GM18526 (cell line): Measurements from ENCODE around the gene THSD4.

Source experiments
- POLR2A ChIP-seq: IDR thresholded peaks from 3 replicates; pipeline ENCODE4 v1.6.1; 2011; ENCODE audit not compliant: insufficient read length; ENCODE audit errors: extremely low read depth

Gene THSD4

DNA sequence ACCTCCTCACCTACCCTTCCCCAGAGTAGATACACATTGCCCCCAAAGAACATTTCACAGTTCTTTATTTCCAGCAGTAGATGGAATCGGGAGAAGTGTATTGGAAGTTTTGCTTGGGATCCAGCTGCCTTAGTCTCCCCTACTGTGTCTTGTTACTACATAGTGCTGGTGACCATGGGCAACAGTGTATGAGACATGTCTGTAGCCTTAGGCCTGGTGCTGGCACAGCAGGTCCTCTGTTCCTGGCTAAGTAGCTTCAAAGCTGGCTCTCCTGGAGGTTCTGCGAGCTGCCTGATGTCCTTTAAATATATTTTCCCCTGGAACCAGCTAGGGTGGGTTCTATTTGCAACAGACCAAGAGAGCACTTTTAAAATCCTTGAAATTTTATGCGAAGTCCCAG is 174.7 kb downstream of the THSD4 start:
- TF ChIP-seq POLR2A = no peak

- no peak for TF ChIP-seq POLR2A
Measured at GRCh38 chr15:71290881-71291635, 175.8 kb downstream of the THSD4 start.

DNA sequence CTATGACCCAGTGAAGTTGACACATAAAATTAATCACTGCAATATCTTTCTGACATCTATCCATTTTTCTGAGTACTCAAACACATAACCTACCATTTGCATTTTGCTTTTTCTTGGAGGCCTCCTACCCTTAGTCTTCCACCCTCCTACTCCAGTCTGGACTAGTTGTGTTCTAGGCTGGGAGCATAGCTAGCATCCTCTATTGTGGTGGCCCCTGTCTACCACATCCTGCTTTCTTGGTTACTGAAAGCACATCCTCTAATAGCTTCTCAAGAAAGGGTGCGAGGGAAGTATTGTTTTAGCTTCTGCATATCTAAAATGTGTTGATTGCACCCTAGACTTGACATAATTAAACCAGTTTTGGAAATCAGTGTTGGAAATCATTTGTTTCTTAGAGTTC is 176.5 kb downstream of the THSD4 start:
- TF ChIP-seq POLR2A = no peak

- TF ChIP-seq POLR2A = no peak
Measured at GRCh38 chr15:71293723-71294122, 178.5 kb downstream of the THSD4 start.

DNA sequence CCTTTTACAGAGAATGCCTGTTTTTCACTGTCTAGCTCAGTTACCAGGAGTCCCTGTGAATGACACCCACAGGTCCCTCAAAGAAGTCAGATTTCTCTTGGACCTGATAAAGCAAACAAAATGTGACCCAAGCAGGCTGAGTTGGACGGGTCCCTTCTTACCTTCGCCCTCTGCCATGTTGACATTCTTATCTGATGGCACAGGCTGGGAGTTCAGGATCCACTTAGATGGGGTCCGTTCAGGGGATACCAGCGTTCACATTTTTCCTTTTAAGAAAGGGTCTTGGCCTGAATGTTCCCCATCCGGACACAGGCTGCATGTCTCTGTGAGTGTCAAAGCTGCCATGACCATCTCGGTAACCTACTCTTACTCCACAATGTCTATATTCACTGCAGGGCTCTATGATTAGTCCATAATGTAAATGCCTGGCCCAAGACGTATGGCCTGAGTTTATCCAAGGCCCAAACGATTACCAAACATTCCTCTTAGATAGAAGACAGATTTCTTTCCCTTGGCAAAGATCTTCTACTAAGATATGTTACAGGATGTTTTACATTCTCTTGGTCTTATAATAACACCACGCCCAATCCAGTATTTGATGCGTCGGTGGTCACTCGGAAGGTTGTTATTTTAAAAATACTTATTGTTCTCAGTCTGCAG is 179.1 kb downstream of the THSD4 start:
- no peak for TF ChIP-seq POLR2A

- TF ChIP-seq POLR2A = no peak
Measured at GRCh38 chr15:71294911-71295602, 179.8 kb downstream of the THSD4 start.

GRCh38 chr15:71295603-71296314 is 180.5 kb downstream of the THSD4 start:
- TF ChIP-seq POLR2A = no peak

GRCh38 chr15:71296315-71296679 is 181.0 kb downstream of the THSD4 start:
- no peak for TF ChIP-seq POLR2A

DNA sequence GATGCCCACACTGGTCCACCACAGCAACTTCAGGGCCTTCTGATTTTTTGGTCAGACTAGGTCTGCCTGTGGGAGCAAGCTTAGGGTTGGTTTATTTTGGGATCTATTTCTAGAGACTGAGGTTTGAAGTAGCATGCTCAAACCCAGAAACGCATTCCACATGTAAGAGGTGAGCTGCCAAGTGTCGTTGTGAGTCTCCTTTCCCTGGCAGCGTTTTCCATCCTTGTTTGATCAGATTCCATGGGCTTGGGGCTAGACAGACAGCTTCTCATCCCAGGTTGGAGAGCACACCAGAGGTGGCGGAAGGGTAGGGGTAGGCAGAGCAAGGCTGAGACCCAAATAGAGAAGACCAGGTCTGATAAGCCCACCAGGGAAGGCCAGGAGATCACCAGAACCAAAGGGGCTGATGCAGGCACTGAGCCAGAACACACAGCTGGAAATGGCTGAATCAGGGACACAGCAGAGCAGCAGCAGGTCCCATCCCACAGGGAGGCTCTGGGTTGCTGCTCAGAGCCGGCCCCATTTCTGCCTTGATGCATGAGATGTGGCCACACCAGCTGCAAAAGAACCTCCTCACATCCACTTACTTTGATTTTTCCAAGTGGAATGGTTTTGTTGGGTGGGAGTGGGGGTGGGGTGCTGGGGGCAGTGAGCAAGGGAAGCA is 186.8 kb downstream of the THSD4 start:
- no peak for TF ChIP-seq POLR2A

GRCh38 chr15:71302861-71303410 is 187.7 kb downstream of the THSD4 start:
- no peak for TF ChIP-seq POLR2A

DNA sequence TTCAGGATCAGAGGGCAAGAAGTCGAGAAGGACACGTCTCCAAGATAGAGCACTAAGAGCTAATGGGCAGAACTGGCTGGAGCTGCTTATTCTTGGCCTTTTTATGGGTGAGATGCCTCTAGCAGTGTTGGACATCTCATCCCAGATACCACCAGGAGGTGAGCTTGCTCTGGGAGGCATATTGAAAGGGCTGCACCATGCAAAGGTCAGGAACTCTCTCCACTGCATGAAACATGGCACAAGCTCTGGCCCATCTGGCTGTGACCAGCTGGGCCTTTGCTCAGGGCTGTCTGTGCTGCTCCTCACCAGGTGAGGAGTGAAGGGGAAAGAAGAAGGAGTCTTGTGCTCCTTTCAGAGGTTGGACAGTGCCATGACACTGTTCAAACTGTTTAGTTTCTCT is 188.7 kb downstream of the THSD4 start:
- TF ChIP-seq POLR2A = no peak

DNA sequence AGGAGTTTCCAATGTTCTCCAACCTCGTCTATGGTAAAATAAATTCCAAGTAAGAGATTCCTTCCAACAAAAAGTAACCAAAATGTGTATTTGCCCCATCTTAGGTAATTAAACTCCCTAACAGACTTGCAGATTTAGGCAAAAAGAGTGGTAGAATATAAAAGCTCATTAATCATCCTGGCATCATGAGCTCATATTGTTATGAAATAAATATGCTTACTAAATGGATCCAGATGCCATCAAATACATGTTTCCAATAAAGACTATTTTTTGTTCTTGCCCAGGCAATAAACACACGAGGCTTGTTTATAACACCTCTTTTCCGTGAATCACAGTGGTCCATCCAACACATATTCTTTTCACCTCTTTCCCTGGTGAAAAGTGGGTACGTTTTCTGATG is 189.4 kb downstream of the THSD4 start:
- TF ChIP-seq POLR2A = no peak

GRCh38 chr15:71306538-71306937 is 191.3 kb downstream of the THSD4 start:
- no peak for TF ChIP-seq POLR2A

DNA sequence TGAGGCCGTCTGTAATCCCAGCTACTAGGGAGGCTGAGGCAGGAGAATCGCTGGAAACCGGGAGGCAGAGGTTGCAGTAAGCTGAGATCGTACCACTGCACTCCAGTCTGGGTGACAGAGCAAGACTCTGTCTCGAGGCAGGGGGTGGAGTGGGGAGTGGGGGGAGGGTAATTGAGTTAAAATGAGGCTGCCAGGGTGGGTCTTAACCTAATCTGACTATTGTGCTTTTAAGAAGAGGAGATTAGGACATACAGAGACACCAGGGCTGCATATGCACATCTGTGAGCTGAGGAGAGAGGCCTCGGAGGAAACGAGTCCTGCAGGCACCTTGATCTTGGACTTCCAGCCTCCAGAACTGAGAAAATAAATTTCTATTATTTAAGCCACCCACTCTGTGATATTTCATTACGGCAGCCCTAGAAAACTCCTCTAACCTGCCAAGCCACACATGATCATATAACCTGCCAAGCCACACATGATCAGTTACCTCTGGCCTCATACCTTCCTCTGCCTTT is 197.0 kb downstream of the THSD4 start:
- no peak for TF ChIP-seq POLR2A
